ENCODE results near the gene IRAG1.
A peak's percentile ranks its signal among the peaks of the same experiment; 100 is the strongest.

The IRAG1 gene, protein sequence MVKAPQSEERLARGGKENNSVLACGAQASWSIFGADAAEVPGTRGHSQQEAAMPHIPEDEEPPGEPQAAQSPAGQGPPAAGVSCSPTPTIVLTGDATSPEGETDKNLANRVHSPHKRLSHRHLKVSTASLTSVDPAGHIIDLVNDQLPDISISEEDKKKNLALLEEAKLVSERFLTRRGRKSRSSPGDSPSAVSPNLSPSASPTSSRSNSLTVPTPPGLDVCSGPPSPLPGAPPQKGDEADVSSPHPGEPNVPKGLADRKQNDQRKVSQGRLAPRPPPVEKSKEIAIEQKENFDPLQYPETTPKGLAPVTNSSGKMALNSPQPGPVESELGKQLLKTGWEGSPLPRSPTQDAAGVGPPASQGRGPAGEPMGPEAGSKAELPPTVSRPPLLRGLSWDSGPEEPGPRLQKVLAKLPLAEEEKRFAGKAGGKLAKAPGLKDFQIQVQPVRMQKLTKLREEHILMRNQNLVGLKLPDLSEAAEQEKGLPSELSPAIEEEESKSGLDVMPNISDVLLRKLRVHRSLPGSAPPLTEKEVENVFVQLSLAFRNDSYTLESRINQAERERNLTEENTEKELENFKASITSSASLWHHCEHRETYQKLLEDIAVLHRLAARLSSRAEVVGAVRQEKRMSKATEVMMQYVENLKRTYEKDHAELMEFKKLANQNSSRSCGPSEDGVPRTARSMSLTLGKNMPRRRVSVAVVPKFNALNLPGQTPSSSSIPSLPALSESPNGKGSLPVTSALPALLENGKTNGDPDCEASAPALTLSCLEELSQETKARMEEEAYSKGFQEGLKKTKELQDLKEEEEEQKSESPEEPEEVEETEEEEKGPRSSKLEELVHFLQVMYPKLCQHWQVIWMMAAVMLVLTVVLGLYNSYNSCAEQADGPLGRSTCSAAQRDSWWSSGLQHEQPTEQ

DNA sequence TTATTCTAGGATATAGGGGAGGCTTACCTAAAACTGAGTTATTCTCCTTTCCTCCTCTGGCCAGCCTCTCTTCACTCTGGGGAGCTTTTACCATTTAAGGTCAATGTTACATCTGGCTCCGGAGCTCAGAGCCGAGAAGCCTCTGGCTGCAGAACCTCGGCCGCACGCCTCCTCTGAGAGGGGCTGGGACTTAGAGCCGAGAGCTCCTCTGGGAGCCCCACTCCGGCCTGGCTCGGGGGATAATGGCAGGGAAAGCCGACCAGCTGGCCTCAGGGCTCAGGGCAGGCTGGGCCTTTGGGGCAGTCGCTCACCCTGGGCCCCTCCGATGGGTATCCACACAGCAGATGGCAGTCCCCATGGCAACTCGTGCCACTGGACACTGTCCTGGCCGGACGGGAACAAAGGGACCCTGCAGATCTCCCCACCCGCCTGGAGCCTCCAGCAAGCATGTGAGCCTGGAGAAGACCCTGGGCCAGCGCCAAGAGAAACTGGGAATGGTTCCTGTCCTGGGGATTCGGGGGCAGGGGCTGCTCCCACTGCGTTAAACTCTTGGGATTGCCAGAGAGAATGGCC, at the start of gene IRAG1:
TSS of gene IRAG1 (minus strand) at position 247 of the 573 bp plus-strand sequence. CDS start at position 94, 153 bp downstream.
- DNase-seq (ENCODE audit: low read depth), result peak; percentile 12

DNA sequence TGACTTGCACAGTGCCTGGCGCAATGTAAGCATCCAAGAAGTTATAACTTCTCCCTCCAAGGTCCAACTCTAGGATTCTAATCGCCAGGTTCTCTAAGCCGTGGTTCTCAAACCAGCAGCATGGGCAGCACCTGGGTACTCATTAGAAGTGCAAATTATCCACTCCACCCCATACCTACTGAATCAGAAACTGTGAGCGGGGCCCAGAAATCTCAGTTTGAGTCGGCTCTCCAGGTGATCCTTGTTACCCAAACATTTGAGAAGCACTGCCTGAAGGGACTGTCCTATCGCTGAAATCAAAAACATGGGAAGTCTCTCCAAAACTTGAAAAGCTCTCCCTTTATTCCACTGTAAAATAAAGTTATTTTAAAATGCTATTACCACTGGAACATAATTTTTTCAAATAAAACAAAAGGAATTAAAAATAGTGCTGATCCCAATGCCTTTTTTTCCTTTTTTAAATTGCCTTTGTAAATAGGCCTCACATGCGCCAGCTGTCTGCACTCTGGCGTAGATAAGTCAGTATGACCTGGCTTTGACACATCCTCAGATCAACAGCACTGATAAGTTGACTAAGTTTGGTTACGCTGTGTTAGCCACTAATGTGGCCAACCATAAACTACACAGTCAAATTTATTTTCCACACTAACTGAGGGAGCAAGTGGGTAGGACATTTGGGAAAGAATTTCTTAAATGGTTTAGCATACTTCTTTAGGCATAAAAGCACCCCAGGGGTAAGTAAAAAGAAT, 49.1 kb upstream of the IRAG1 start:
- DNase-seq (ENCODE audit: low read depth), result peak; percentile 78

DNA sequence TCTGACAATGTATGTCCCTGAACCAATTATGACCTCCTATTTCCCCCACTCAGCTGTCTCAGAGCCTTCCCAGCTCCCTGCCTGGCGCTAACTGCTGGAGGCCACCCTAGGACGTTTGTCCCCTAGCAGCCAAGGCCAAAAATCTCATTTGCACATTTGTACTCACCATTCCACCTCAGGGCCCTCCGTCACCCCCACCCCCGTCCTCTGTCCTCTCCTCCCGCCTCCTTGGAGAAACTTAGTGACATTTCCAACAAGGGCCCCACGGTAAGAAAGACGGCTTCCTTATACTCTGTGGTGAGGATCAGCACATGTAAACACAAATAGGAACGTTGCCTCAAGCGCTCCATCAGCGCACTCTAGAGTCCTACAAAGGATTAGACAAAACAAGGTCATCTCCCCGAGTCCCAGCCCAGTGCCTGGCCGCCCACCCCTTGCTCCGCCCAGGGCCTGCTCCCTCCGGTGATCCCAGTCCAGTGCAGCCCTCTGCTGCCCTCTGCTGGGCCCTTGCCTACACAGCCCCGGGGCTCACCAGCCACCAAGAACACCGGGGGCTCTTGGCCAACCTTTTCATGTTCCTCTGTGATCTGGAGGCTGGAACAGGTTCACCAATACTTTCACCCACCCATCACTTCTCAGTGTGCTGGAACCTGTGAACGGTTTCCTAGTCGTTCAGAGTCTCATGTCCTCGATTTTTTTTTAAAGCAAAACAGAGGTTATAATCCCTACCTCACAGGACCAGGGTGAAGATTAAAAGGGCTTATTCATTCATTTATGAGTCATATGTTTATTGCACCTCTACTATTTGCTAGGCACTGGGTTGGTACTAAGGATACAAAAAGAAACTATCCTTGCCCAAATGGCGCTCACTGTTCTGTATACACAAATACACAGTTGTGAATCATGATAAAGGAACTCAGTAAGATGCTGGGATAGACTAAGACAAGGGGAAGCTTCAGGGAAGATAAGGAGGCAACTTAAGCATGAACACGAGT, 42.2 kb upstream of the IRAG1 start:
- peak; percentile 94 for DNase-seq (ENCODE audit: low read depth)

DNA sequence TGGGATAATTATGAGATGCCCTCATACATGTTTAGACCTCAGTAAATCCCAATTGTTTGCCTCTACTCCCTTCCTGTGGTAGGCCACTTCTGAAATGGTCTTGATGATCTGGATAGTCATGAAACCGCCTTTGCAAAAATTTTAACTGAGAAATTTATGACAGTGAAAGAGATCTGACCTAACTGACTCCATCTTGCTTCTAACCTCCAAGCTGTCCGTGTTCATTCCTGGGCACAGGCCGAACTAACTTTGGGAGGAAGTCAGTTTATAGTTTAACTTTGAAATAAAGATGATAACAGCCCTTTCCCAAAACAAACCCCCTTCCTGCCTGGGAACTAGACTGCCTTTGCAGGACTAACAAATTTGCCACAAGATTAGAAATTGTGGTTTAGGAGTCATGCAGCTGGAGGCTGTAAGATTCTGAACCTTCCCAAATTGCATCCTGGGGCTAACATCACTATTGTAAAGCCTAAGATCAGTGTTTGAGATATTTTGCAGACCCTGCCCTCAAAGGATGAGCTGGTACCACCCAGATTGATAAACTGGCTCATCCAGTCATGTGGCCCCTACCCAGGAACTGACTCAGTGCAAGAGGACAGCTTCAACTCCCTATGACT, 37.6 kb upstream of the IRAG1 start:
- no peak for DNase-seq (ENCODE audit: low read depth)

DNA sequence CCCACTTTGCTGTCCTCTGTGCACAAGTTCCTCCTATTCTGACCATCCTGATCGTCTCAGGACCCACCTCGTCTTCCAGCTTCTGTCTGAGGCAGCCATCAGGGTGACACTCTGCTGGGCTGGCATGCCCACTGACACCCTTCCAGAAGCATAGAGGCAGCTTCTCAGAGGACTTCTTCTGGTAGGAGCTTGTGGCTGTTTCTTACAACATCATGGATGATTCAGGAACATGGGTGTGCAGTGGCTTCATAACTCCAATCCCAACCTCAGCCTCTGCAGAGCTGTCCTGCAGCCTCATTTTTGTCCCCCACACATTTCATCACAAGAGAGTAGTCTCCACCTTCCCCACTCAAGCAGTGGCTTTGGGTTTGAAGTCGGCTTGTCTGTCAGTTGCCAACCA, 36.6 kb upstream of the IRAG1 start:
- DNase-seq (ENCODE audit: low read depth), result peak; percentile 68

DNA sequence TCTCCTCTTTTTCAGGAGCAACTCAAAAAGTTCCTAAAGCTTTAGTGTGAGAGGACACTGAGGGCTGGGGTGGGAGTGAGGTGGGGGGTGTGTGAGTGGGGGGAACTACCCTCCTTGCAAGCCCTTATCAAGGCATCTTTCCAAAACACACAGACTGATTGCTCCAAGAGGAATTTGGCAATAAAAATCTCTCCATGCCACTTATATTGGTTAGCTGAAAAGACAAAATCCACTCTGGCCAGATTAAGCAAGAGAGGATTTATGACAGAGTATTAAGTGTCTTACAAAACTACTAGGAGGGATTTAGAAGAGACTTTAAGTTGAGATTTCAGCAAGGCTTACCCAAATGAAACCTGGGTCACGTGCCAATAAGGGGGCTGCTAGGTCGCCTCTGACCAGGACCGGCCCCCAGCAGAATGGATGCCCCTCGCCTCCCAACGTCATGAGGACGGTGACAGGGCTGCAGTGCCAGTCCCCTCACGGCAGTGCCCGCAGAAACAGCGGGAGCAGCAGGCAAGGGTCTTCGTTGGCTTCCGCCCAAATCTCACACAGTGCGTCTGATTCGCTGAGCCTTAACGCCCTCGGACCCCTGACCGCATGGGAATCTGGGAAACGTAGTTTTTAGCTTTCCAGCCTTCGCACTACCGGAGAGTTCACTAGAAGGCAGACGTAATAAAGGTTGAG, 35.4 kb upstream of the IRAG1 start:
- peak; percentile 79 for DNase-seq (ENCODE audit: low read depth)

DNA sequence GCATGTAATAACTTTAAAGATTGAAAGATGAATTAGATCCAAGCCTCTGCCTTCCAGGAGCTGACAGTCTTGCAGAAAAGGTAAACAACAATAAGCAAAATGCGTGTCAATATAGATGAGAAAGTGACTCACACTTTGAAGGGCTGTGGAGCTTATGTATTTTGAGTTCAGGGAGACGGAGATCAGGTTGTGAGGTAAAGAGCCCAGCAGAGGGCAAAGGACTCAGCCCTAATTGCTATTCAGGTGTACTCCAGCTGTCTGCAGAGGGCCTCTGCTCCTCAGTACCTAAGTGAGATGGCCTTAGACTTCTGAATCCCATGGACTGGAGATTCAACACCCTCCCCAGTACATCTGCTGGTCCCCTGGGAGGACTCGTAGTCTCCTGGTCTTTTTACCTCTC, 34.6 kb upstream of the IRAG1 start:
- no peak for DNase-seq (ENCODE audit: low read depth)

DNA sequence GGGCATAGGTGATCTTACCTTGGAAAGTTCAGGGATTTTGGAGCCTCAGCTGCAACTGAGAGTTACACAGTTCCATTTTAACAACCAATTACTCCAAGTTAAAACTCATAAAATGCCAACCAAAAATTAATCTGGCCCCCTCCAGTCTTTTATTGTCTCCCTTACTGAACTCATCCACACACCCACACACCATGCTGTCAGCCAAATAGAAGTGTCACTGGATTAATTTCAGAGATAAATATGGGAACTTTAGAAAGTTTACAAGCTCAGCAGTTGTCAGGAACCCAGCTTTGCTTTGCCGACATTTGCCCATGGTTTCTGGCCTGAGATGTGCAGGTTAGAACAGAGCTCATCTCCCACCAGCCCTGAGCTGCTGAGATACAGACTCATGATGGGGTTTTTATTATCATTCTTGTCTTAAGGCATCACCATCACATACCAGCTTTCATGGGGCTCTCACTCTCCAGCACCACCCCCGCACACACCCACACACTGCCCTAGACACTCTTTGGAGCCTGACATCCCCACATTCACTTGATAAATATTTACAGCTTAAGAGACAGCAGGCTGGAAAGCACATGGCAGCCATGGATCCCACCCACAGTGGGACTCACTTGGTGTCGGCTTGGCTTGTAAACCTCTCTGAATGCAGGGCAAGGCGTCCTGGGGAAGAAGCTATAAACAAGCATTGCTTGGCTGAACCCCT, 33.7 kb upstream of the IRAG1 start:
- DNase-seq (ENCODE audit: low read depth), result peak; percentile 77

DNA sequence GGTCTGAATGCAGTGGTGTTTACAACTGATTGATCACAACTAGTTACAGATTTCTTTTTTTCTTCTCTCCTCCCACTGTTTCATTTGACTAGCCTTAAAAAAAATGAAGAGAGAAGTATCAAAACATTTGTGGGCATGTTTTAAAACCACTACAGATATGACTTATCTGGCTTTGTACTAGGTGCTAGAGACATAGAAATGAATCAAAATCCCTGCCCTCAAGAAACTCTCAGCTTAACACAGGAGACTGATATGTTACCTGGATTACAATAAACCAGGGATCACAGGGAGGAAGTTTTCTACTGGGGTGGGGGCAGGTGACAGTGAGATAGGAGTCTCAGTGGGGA, 32.3 kb upstream of the IRAG1 start:
- peak; percentile 53 for DNase-seq (ENCODE audit: low read depth)

DNA sequence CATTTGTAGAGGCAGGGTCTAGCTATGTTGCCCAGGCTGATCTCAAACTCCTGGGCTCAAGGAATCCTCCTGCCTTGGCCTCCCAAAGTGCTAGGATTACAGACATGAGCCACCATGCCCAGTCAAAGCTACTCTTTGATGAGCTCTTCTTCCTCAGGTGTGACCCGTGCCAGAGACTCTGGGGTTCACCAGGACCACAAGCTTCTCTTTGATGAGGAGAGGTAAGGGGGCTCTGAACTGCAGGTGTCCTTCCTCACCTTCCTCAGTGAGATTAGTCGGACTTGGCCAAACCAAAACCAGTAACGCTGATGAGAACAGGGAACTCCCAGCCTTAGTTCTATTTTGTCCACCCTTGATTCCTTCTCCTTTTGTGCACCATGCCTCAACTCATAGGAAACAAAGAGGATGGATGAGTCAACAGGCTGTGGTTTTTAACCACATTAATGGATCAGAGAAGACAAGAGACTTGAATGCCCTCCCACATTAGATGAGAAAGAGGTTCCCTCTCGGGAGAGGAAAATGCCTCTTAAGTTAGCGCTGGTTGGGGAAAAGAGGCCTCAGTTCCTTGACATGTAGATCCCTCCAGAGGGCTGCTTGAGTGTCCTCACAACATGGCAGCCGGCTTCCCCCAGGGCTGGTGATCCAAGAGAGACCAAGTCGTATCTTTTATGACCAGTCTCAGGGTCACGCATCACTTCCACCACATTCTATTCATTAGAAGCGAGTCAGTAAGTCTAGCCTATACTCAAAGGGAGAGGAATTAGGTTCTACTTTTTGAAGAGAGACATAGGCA, 31.8 kb upstream of the IRAG1 start:
- DNase-seq (ENCODE audit: low read depth), result peak; percentile 97

DNA sequence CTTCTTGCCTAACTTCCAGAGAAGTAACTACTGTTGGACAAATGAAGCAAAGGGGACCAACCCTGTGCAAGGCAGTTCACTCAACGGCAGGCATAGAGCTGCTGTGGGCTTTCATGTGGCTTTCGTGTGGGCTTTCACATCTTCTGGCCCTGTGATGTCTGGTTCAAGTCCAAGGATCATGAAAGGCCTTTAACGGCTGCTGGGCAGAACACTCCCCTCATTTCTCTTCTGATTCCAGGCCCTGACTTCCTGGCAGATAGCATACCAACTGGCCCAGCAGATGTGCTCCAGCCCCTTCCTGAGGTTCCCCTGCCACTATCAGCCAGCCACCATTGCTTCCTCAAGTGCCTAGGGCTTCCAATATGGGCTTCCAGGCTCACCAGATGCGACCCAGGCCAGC, 28.8 kb upstream of the IRAG1 start:
- no peak for DNase-seq (ENCODE audit: low read depth)

DNA sequence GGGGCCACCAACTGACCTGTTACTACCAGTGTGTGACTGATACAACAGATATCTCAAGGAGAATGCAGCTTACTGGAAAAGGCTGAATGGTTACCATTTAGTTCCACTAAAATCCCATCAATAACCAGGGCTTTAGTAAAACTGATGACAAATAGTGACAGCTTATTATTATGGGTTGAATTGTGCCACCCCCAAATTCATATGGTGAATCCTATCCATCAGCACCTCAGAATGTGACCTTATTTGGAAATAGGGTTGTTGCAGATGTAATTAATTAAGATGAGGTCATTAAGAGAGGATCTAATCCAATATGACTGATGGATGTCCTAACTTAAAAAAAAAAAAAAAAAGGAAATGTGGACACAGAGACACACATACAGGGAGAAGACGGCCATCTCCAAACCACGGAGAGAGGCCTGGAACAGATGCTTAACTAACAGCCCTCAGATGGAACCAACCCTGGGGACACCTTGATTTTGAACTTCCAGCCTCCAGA, 27.4 kb upstream of the IRAG1 start:
- DNase-seq (ENCODE audit: low read depth), result no peak

DNA sequence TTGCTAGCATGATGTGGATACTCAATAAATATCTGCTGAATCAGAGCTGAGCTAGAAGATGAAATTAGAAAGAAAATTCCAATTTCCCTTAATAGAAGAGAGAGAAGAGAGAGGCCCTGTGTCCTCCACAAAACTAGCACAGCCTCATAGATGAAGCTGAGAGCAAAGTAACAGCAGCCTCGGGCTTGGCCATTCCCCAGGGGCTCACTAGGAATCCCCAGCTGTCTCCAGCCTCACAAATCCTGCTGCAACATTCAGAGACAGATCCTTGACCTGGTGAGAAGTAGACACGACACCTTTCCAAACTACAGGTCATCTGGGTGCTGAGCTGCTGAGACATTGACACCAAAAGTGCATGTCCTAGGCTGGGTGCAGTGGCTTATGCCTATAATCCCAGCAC, 26.1 kb upstream of the IRAG1 start:
- no peak for DNase-seq (ENCODE audit: low read depth)

DNA sequence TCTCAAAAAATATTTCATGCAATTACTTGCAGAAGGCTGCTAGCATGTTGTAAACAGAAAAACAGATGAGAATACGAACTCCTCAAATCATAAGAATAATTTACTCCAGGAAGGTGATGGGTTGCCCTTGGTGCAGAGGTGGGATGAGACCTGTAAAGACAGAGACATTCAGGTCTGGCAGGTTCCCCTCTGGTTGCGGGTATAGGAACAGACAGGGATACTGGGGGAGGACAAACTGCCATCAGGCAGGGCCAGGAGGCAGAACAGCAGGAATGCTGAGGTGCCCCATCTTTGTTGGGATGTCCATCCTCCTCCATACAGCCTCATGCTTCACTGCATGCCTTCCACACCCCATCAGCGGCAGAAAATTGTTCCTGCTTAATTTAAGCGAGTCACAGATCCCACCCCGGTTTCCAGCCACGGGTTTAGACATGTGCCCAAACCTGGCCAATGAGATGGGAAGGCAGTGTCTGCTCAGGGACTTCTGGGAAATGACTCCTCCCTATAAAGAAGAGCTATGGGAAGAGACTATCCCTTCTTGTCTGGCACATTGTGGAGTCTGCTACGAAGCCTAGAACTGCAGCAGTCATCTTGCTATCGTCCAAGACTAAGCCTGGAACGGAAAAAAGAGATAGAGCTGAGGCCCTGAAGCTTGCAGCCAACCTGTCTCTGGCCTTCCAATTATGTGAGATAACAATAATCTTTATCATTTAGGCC, 23.1 kb upstream of the IRAG1 start:
- no peak for DNase-seq (ENCODE audit: low read depth)

DNA sequence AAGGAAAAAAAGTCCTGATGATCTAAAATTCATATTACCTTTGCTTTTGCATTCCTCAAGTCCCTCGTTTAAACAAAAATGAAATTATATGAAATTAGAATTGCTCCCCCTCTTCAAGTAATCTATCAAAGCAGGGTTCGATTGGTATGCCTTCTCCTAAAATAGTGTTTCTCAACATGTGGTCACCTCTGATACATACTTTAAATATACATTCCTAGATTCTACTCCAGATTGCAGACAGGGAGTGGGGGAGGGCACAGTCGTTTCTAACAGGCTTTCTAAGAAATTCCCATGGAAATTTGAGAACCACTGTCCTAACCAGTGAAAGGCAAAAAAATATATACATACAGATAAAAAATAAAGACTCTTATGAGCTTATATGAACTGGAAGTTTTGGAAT, 22.6 kb upstream of the IRAG1 start:
- DNase-seq (ENCODE audit: low read depth), result peak; percentile 52

DNA sequence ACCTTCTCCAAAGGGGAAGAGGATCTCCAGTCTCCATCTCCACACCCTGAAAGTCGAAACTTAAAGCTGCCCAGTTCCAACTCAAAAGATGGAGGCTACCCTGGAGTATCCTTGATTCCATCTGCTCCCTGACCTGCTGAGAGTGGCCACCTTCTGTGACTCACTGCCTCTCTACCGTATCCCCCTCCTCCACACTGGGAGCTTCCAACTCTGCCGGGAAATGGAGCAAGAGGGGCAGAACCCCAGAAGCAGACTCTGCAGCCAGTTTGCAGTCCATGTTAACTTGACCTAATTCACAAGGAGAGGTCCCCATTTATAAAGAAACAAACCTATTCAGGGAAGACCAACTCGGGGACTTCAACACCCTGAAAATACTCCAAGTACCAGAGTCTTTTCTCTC, 22.0 kb upstream of the IRAG1 start:
- peak; percentile 37 for DNase-seq (ENCODE audit: low read depth)

DNA sequence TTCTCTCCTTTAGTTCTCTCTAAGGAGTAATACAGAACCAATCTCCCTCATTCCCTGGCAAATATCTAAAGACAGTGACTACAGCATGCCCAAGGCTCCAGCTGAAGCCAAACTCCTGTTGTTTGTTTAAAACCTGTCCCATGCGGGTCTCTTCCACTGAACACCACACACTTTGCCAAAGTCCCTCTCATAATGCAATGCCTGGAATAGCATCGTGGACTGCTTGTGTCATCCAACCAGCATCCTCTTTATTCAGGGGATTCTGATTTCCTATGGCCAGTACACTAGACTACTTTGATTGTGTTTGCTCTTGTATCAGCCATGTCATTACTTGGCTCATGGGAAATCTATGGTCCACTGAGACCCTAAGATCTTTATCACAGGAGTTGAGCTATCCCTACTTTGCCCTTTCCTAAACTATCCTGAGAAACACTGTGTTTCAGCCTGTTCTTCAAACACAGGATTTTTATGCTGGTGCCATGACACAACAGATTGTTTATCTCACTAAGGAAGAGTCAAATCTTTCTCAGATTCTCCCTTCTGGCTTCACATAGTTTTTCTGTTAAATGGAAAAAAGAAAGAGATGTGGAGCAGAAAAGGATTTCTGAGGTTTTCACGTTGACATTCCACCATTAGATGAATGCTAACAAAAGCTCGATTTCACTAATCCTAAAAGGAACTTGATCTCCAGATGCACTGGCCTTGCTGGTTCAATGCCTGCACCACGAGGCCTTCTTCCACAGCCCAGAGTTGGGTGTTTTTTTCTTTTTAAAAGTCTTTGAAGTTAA, 15.9 kb upstream of the IRAG1 start:
- DNase-seq (ENCODE audit: low read depth), result no peak
